Jurkat, Clone E6-1 (cell line): ENCODE measurements around the gene KLRK1.
"Not testable (repeated sequence)": the region's sequence is repeated elsewhere in the genome, so short reads cannot be mapped to it uniquely, and the experiment has no call there.

Experiments
- DNase-seq: peaks from one replicate; pipeline ENCODE4 v3.0.0-alpha.2; 2011; ENCODE audit warnings: low read depth, low spot score
- H3K4me3 ChIP-seq: 2 replicates; pipeline ENCODE4 v1.5.1; 2011; ENCODE audit warnings: mild to moderate bottlenecking, low read length, control low read depth, moderate library complexity

Gene KLRK1

DNA sequence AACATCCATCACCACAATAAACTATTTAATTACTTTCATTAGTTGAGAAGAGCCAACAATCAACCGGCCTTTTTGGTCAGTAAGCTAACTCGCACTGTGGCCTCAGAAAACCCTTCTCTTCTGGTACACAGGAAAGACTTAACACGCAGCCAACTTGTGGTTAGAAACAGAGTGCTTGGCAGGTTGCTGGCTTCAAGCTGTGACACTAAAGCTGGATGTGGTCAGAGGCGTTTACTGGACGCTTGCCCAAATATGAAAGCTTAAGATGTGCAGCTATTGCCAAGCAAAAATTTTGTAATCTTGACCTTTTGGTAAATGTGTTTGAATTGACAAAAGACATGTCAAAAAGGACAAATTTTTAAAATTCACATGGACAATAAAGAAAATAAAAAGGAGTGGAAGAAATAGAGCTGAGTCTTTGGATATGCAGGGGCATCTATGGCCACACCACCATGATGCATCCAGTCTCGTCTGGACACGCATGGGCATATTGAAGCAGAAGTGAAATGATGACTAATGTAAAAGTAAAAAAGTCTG, 2.6 kb upstream of the KLRK1 start:
- H3K4me3 ChIP-seq, result no peak overlapping the region

DNA sequence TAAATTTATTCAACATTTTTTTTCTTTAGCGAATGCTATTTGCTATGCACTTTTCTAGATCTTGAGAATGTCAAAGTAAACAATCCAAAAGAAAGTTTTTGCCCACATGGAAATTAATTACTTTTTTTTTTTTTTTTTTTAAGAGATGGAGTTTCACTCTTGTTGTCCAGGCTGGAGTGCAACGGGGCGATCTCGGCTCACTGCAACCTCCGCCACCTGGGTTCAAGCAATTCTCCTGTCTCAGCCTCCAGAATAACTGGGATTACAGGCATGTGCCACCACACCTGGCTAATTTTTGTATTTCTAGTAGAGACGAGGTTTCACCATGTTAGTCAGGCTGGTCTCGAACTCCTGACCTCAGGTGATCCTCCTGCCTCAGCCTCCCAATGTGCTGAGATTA, 1.1 kb upstream of the KLRK1 start:
- not testable (repeated sequence) for DNase-seq, H3K4me3 ChIP-seq

More for the DNA sequence above, 2.6 kb upstream of the KLRK1 start:
- no peak for DNase-seq

- no peak for DNase-seq
- no peak overlapping the region for H3K4me3 ChIP-seq
These were observed 1.0 kb downstream of the KLRK1 start for GRCh38 chr12:10388624-10389413.

- H3K4me3 ChIP-seq, result not testable (repeated sequence)
These were observed 2.3 kb downstream of the KLRK1 start for GRCh38 chr12:10387498-10387897.

GRCh38 chr12:10386857-10387256, 3.0 kb downstream of the KLRK1 start:
- H3K4me3 ChIP-seq, result no peak overlapping the region
- DNase-seq, result no peak

More at GRCh38 chr12:10387498-10387897, 2.3 kb downstream of the KLRK1 start:
- DNase-seq, result not testable (repeated sequence)

GRCh38 chr12:10385166-10385613, 4.7 kb downstream of the KLRK1 start:
- H3K4me3 ChIP-seq, result no peak overlapping the region
- no peak for DNase-seq

DNA sequence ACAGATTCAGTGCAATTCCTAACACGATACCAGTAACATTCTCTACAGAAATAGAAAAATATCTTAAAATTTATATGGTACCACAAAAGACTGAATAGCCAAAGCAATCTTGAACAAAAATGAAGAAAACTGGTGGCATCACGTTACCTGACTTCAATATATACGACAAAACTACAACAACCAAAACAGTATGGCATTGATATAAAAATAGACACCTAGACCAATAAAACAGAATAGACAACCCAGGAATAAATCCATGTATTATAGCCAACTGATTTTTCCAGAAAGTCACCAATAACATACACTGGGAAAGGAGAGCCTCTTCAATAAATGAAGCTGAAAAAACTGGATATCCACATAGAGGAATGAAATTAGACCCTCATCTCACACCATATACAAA, 5.7 kb downstream of the KLRK1 start:
- H3K4me3 ChIP-seq, result no peak overlapping the region
- DNase-seq, result no peak

GRCh38 chr12:10381928-10382628, 7.8 kb downstream of the KLRK1 start:
- H3K4me3 ChIP-seq, result no peak overlapping the region
- no peak for DNase-seq

GRCh38 chr12:10378737-10379136, 11.1 kb downstream of the KLRK1 start:
- H3K4me3 ChIP-seq, DNase-seq: not testable (repeated sequence)

- no peak for DNase-seq
- no peak overlapping the region for H3K4me3 ChIP-seq
These were observed 15.2 kb downstream of the KLRK1 start for GRCh38 chr12:10374624-10375018.

DNA sequence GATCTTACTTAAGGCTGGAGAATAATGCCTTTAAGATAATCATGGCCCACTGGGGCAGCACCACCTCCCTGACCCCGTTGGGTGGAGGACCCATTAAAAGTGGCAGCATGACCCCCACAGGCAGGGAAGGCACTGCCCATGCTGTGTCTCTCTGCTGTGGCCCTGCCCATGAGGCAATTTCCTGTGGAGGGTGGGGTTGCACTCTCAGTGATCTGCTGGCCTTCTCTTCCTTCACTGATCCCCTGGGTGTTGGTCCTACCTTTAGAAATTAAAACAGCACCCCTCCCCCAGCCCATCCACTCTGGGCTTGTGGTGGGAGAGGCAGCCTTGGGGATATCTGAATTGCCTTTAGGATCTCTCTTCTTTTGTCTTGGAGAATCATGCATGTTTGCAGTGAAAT, 17.3 kb downstream of the KLRK1 start:
- no peak for DNase-seq
- no peak overlapping the region for H3K4me3 ChIP-seq

- not testable (repeated sequence) for H3K4me3 ChIP-seq, DNase-seq
These were observed 17.8 kb downstream of the KLRK1 start for GRCh38 chr12:10371893-10372535.

DNA sequence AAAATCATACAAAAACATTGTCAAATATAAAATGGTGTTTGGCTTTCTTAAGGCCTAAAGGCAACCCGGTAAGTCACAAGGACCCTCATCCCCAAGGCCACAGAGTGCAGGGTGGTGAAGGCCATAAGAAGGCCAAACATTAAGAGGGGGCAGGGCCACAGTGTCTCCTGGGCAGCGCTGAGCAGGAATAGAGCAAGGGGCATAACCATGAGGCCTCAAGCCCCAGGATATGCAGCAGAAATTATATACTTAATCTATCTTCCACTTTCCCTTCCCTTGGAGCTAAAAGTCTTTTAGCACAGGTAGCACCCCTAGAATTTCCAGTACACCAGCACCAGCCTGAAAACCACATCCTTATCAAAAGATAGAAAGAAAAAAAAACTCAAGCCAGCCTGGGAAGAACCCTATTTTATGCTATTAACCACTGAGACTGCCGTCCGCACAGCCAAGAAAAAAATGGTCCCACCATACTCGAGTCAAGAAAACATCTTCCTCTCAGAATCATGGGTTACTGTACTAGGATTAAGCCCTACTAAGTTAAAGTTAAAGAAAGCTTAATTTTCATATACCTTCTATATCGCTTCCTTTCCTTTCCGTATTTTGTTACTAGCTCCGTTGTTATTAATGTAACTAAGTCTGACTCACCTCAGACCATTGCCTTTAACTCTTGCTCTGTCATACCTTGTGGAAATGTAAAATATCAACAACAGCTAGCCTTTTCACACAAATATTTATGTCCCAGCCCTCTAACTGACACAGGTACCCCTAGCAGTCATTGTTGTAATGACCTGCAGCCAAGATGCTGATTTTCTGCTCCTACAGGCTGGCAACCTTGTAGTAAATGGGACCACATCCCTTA, 20.1 kb downstream of the KLRK1 start:
- no peak overlapping the region for H3K4me3 ChIP-seq
- no peak for DNase-seq

- DNase-seq, result no peak
- H3K4me3 ChIP-seq, result no peak overlapping the region
These were observed 21.4 kb downstream of the KLRK1 start for GRCh38 chr12:10368206-10369171.

- H3K4me3 ChIP-seq, DNase-seq: not testable (repeated sequence)
These were observed 22.1 kb downstream of the KLRK1 start for GRCh38 chr12:10367714-10368113.

GRCh38 chr12:10366875-10367274, 23.0 kb downstream of the KLRK1 start:
- no peak overlapping the region for H3K4me3 ChIP-seq
- peak; percentile 76 for DNase-seq

DNA sequence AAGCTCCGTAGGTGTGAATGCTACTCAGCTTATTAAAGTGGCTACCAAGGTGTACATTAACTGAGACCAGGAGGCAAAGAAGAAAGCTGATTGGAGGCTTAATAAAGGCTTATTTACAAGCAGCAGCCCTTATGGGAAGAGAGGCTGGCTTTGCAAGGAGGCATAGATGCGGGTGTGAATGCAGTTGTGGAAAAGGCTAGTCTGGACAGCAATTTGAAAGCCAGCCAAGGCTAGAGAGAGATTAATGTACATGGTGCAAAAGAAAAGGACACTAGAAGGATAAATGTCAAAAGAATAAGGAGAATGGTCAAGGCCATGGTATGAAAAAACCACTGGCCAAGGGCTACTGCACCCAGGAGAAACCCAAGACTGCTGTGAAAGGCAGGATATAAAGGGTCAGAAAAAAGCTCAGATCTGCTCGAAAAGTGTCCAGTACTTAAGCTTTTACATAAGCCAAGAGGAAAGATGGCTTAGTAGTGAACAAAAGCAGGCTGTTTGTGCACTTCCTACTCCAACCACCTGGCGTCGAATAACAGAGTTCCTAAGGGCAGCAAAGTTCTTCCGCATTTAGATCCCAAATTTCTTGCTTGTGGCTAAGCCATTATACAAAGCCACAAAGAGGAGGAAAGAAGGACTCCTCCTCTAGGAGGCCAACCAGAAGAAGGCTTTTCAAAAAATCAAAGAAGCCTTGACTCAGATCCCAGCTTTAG, 24.0 kb downstream of the KLRK1 start:
- DNase-seq, result no peak
- peak overlapping the region; percentile 64 for H3K4me3 ChIP-seq
